ENCODE results near the gene SLC16A5.

DNA sequence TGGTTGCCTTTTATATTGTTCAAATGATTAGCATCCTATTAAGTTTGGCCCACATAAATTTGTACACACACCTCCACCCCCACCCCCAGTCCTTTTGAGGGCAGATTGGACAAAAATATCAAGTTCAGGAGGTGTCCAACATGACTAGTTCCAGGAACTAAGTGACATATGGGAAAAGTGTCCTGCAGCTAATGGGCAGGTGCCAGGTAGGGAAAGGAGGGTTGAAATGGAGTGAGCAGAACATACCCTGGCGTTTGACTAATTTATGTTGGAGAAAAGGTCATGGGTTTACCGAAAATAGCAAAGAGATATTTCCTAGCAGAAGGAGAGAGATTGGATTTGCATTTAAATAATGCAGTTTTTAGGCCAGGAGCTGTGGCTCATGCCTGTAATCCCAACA, 35.8 kb upstream of the SLC16A5 start:
- no peak for TF ChIP-seq EZH2 (IDR thresholded peaks at IDR 0.05; ENCODE audit: low read depth)
- TF ChIP-seq, protein P1, sequence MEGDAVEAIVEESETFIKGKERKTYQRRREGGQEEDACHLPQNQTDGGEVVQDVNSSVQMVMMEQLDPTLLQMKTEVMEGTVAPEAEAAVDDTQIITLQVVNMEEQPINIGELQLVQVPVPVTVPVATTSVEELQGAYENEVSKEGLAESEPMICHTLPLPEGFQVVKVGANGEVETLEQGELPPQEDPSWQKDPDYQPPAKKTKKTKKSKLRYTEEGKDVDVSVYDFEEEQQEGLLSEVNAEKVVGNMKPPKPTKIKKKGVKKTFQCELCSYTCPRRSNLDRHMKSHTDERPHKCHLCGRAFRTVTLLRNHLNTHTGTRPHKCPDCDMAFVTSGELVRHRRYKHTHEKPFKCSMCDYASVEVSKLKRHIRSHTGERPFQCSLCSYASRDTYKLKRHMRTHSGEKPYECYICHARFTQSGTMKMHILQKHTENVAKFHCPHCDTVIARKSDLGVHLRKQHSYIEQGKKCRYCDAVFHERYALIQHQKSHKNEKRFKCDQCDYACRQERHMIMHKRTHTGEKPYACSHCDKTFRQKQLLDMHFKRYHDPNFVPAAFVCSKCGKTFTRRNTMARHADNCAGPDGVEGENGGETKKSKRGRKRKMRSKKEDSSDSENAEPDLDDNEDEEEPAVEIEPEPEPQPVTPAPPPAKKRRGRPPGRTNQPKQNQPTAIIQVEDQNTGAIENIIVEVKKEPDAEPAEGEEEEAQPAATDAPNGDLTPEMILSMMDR (conservative IDR thresholded peaks at IDR 0.05) = no peak

Measured in PC-9 (cell line).